Measurements from ENCODE around the gene NECTIN3.

Gene NECTIN3

DNA sequence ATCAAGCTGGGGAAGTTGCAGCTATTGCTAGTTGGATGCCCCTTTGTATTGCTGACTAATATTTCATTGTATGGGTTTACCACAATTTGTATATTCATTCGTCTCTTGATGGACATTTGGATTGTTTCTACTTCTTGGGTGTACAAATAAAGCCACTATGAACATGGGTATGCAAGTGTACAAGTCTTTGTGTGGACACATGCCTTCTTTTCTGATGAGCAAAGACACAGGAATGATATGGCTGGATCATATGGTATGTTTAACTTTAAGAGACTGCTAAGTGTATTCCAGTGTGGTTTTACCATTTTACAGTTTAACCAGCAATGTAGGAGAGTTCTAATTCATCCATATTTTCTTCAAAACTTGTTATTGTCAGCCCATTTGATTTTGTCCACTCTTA lies 32.2 kb downstream of the NECTIN3 start:
- H3K9me3 ChIP-seq (ENCODE audit: low read depth, low read length) = no peaks in the 10 kb centered on the region
- no peaks in the 10 kb centered on the region for H3K36me3 ChIP-seq (ENCODE audit: insufficient read depth, low read length)
- TF ChIP-seq POLR2AphosphoS5 (IDR thresholded peaks at IDR 0.05; ENCODE audit: borderline replicate concordance, low read depth, low read length) = no peak
- no peak for TF ChIP-seq EZH2 (IDR thresholded peaks at IDR 0.05)
- TF ChIP-seq FOXP2 (optimal IDR thresholded peaks at IDR 0.05; ENCODE audit: control extremely low read depth, extremely low read length, insufficient read depth) = no peak
- no peak overlapping the region for H3K27ac ChIP-seq
- H3K9ac ChIP-seq (ENCODE audit: insufficient read length) = no peak overlapping the region
- H3K4me3 ChIP-seq = no peak overlapping the region
- DNase-seq (ENCODE audit: low read depth, low spot score) = no peak

DNA sequence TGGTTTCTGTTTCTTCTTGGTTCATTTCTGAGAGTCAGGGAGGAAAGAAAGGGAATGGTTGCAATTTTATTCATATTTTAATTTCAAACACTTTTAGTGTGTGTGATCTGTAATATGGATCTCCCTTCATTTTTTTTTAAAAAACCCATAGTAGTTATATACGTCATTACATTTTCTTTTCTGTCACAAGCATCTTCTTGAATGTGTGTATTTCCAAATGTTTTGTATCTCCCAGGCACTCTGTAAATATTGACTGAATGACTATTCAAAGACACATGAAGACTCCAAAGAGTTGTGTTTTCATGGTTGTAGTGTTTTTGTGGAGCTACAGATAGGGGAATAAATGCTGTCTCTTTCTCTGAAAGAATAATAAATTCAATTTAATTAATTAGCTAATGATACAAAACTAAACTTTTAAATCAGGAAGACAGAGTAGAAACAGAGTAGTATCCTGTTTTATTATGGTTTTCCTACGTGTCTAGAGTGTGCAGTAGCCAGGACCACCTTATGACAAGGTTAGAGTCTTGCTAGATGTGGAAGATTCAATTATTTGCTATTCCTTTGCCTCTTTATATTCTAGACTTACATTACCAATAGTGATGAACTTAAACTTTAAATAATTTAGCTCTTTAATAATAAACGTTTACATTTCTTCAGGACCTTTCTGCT lies 35.5 kb downstream of the NECTIN3 start:
- DNase-seq (ENCODE audit: low read depth, low spot score) = no peak

DNA sequence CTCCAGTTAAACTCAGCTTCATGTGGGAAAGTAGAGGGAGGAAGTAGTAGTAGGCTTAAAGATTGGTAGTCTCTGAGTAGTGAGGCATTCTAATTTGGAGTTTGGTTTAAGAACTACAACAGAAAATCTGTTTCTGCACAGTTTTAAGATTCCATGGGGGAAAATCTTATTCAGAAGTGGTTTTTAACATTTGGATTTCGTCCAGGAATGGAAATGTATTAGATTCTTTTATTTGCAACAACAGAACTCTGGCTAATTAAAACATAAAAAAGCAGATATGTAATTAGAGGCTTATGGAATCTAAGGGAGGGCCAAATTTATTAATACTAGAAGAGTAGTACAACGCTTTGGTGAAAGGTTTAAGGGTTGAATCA lies 36.0 kb downstream of the NECTIN3 start:
- Histone ChIP-seq H3K27ac (peak overlapping the region; percentile 81; the same call in 1 of the 2 replicates), H3K4me3 (peak overlapping the region; percentile 58)
- no peak for TF ChIP-seq POLR2AphosphoS5 (IDR thresholded peaks at IDR 0.05; ENCODE audit: borderline replicate concordance, low read depth, low read length)
- no peak for TF ChIP-seq EZH2 (IDR thresholded peaks at IDR 0.05)
- TF ChIP-seq FOXP2 (optimal IDR thresholded peaks at IDR 0.05; ENCODE audit: control extremely low read depth, extremely low read length, insufficient read depth) = no peak

More for the DNA sequence above, 35.5 kb downstream of the NECTIN3 start:
- TF ChIP-seq FOXP2 (optimal IDR thresholded peaks at IDR 0.05; ENCODE audit: control extremely low read depth, extremely low read length, insufficient read depth) (no peak), EZH2 (IDR thresholded peaks at IDR 0.05) (no peak), POLR2AphosphoS5 (IDR thresholded peaks at IDR 0.05; ENCODE audit: borderline replicate concordance, low read depth, low read length) (no peak)
- Histone ChIP-seq H3K36me3 (ENCODE audit: insufficient read depth, low read length) (no peaks in the 10 kb centered on the region), H3K9me3 (ENCODE audit: low read depth, low read length) (no peaks in the 10 kb centered on the region), H3K4me3 (peak overlapping the region; percentile 58), H3K9ac (ENCODE audit: insufficient read length) (no peak overlapping the region), H3K27ac (peak overlapping the region; percentile 81; the same call in 1 of the 2 replicates)

DNA sequence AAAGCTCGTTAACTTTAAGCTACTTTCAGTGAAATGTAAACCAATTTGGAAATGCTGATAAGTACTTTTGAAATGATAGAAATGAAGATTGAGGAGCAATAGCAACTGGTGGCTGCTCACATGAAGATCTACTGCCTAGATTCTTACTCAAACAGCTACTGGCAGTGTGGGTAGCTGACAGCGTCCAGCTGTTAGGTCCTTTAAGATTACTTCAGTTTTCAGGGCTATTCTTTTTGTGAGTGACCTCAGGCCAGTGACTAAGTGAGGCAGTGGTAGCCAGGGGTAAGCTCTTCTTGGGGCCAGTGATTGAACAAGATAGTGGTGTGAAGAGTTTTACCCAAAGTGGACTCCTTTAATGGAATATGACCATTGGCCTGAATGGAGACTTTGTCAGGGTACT lies 41.3 kb downstream of the NECTIN3 start:
- Histone ChIP-seq H3K4me3 (no peak overlapping the region), H3K36me3 (ENCODE audit: insufficient read depth, low read length) (no peaks in the 10 kb centered on the region), H3K27ac (no peak overlapping the region), H3K9ac (ENCODE audit: insufficient read length) (no peak overlapping the region), H3K9me3 (ENCODE audit: low read depth, low read length) (no peaks in the 10 kb centered on the region)
- TF ChIP-seq POLR2AphosphoS5 (IDR thresholded peaks at IDR 0.05; ENCODE audit: borderline replicate concordance, low read depth, low read length) = no peak
- DNase-seq (ENCODE audit: low read depth, low spot score) = no peak

More for the DNA sequence above, 36.0 kb downstream of the NECTIN3 start:
- no peak for DNase-seq (ENCODE audit: low read depth, low spot score)
- no peaks in the 10 kb centered on the region for H3K9me3 ChIP-seq (ENCODE audit: low read depth, low read length)
- H3K36me3 ChIP-seq (ENCODE audit: insufficient read depth, low read length) = no peaks in the 10 kb centered on the region
- no peak overlapping the region for H3K9ac ChIP-seq (ENCODE audit: insufficient read length)

DNA sequence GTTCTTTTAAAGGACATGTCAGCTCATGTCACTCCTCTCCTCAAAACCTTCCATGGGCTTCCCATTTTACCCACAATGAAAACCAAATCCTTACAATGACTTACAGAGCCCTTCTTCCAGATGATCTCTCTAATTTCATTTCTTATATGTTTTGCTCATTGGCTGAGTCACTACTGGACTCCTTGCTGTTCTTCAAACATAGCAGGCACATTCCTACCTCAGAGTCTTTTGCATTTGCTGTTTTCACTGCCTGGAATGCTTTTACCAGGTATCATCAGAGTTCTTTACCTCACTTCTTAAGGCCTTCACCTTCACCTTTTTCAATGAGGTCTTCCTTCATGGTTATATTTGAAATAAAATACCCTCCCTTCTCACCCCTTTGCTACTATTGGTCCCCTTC lies 57.3 kb downstream of the NECTIN3 start:
- no peak overlapping the region for H3K4me3 ChIP-seq
- DNase-seq (ENCODE audit: low read depth, low spot score) = no peak
- TF ChIP-seq FOXP2 (optimal IDR thresholded peaks at IDR 0.05; ENCODE audit: control extremely low read depth, extremely low read length, insufficient read depth) = no peak
- no peak for TF ChIP-seq POLR2AphosphoS5 (IDR thresholded peaks at IDR 0.05; ENCODE audit: borderline replicate concordance, low read depth, low read length)
- no peak for TF ChIP-seq EZH2 (IDR thresholded peaks at IDR 0.05)
- no peak overlapping the region for H3K27ac ChIP-seq
- no peaks in the 10 kb centered on the region for H3K9me3 ChIP-seq (ENCODE audit: low read depth, low read length)
- no peak overlapping the region for H3K9ac ChIP-seq (ENCODE audit: insufficient read length)
- H3K36me3 ChIP-seq (ENCODE audit: insufficient read depth, low read length) = no peaks in the 10 kb centered on the region

DNA sequence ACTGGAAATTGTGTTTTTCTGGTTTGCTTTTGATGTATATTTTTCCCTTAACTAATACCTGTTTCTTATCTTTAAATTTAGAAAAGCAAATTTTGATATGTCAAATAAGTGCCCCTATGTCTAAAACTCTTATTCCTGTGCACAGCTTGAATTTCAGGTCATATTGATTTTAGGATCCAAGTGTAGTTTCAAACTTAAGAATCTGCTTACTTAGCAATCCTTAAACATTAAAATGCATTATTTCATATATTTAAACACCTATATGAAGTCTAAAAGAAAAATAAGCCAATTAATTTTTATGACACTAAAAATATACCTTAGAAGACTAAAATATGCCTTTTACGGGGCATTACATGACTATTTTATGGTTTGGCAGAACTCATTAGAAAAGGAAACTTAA lies 59.2 kb downstream of the NECTIN3 start:
- H3K9me3 ChIP-seq (ENCODE audit: low read depth, low read length) = no peaks in the 10 kb centered on the region
- no peak overlapping the region for H3K27ac ChIP-seq
- H3K36me3 ChIP-seq (ENCODE audit: insufficient read depth, low read length) = no peaks in the 10 kb centered on the region
- DNase-seq (ENCODE audit: low read depth, low spot score) = no peak
- H3K4me3 ChIP-seq = no peak overlapping the region
- H3K9ac ChIP-seq (ENCODE audit: insufficient read length) = no peak overlapping the region
- no peak for TF ChIP-seq FOXP2 (optimal IDR thresholded peaks at IDR 0.05; ENCODE audit: control extremely low read depth, extremely low read length, insufficient read depth)
- no peak for TF ChIP-seq EZH2 (IDR thresholded peaks at IDR 0.05)
- TF ChIP-seq POLR2AphosphoS5 (IDR thresholded peaks at IDR 0.05; ENCODE audit: borderline replicate concordance, low read depth, low read length) = no peak

DNA sequence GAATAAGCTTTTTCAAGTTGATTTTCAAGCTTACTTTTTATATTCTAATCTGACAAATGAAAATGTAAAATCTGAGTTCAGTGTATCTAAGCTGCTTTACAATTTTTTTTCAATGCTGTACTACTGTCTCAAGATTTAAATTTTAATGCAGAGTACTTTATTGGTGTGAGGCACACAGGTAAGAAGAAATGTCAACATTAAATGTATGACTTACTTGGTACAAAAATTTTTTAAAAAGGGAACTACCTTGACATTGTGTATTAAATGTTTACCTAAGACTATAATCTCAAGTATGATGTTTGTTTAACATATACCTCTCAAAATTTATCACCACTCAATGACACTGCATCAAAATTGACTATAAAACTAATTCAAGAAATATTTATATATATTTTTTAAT lies 62.7 kb downstream of the NECTIN3 start:
- no peak overlapping the region for H3K27ac ChIP-seq
- no peak overlapping the region for H3K4me3 ChIP-seq
- no peaks in the 10 kb centered on the region for H3K9me3 ChIP-seq (ENCODE audit: low read depth, low read length)
- DNase-seq (ENCODE audit: low read depth, low spot score) = no peak
- no peaks in the 10 kb centered on the region for H3K36me3 ChIP-seq (ENCODE audit: insufficient read depth, low read length)
- no peak overlapping the region for H3K9ac ChIP-seq (ENCODE audit: insufficient read length)
- TF ChIP-seq EZH2 (IDR thresholded peaks at IDR 0.05) (no peak), FOXP2 (optimal IDR thresholded peaks at IDR 0.05; ENCODE audit: control extremely low read depth, extremely low read length, insufficient read depth) (no peak), POLR2AphosphoS5 (IDR thresholded peaks at IDR 0.05; ENCODE audit: borderline replicate concordance, low read depth, low read length) (no peak)

DNA sequence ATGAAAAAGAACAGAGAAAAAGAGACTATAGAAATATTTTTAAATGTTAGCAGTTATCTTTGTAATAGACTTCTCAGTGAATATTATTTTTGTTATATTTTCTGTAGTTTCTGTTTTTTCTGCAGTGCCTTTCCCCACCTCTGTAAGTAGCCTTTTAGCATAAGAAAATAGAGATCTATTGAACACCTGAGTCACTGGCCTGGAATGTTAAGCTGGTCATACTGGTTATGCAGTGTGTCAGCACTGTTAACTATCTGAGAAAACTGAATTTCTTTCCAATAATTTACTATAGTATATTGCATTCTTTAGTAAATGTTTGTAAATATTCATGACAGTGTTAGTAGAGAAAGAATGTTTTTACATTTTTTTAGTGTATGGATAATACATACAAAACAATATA lies 79.8 kb downstream of the NECTIN3 start:
- no peak overlapping the region for H3K9ac ChIP-seq (ENCODE audit: insufficient read length)
- no peaks in the 10 kb centered on the region for H3K9me3 ChIP-seq (ENCODE audit: low read depth, low read length)
- no peak overlapping the region for H3K4me3 ChIP-seq
- TF ChIP-seq POLR2AphosphoS5 (IDR thresholded peaks at IDR 0.05; ENCODE audit: borderline replicate concordance, low read depth, low read length) = no peak
- no peak for DNase-seq (ENCODE audit: low read depth, low spot score)
- no peaks in the 10 kb centered on the region for H3K36me3 ChIP-seq (ENCODE audit: insufficient read depth, low read length)
- no peak overlapping the region for H3K27ac ChIP-seq

DNA sequence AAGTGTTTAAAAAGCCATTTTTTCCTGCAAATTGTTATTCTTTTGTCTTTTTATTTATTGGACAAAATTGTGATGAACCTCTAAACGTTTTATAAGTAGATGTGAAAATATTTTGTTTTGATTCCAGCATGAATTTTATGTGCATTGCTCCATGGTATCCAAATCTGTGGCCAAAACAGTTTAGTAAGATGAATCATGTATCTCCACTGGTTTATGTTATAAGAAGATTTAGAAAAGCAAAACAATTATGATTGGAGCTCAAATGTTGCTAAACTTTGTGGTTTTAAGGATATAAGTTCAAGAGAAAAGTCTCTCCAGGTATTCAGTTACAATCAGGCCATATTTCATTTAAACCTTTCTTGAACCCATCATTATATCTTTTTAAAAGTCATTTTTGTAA lies 80.9 kb downstream of the NECTIN3 start:
- no peak for DNase-seq (ENCODE audit: low read depth, low spot score)

More for the DNA sequence above, 80.9 kb downstream of the NECTIN3 start:
- no peak overlapping the region for H3K4me3 ChIP-seq
- H3K9me3 ChIP-seq (ENCODE audit: low read depth, low read length) = no peaks in the 10 kb centered on the region
- no peaks in the 10 kb centered on the region for H3K36me3 ChIP-seq (ENCODE audit: insufficient read depth, low read length)
- TF ChIP-seq FOXP2 (optimal IDR thresholded peaks at IDR 0.05; ENCODE audit: control extremely low read depth, extremely low read length, insufficient read depth) (no peak), POLR2AphosphoS5 (IDR thresholded peaks at IDR 0.05; ENCODE audit: borderline replicate concordance, low read depth, low read length) (no peak), EZH2 (IDR thresholded peaks at IDR 0.05) (no peak)
- no peak overlapping the region for H3K9ac ChIP-seq (ENCODE audit: insufficient read length)
- H3K27ac ChIP-seq = no peak overlapping the region
